HG02623 (cell line): ENCODE results near the gene DMWD.
"Not testable (repeated sequence)": the region's sequence is repeated elsewhere in the genome, so short reads cannot be mapped to it uniquely, and the experiment has no call there.

ENCODE experiments used
- ATAC-seq: cut with Tn5 transposase; IDR thresholded peaks from one replicate; pipeline ENCODE4 v1.9.1; 2021; ENCODE audit warnings: moderate library complexity; ENCODE audit not compliant: unreplicated experiment

Gene DMWD

GRCh38 chr19:45817010-45817724 lies 24.5 kb upstream of the DMWD start:
- ATAC-seq: peak; percentile 75

- ATAC-seq: no peak
Observed at GRCh38 chr19:45816236-45817009, 23.8 kb upstream of the DMWD start.

- no peak for ATAC-seq
Observed at GRCh38 chr19:45815481-45816216, 23.0 kb upstream of the DMWD start.

- ATAC-seq: no peak
Observed at GRCh38 chr19:45814851-45815480, 22.3 kb upstream of the DMWD start, which contains the start of gene RSPH6A. TSS of gene RSPH6A (minus strand) at chr19:45815308. CDS start at chr19:45815176, 132 bp downstream.

GRCh38 chr19:45814166-45814780 lies 21.6 kb upstream of the DMWD start:
- no peak for ATAC-seq

DNA sequence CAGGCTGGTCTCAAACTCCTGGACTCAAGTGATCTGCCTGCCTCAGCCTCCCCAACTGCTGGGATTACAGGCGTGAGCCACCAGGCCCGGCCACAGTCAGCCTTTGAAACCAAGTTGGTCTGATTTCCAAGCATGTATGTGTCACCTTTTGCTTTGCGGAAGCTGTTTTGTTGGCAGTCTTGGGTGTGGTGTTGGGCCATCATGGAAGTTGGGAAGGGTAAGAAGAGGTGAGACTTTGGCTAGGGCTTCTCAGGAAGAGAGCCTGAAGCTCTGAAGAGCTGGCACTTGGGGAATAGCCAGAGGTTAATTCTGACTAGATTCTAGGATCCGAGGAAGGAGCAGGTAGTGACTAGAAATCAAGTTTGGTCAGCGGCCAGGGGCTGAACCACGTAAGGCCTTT lies 19.7 kb upstream of the DMWD start:
- no peak for ATAC-seq

DNA sequence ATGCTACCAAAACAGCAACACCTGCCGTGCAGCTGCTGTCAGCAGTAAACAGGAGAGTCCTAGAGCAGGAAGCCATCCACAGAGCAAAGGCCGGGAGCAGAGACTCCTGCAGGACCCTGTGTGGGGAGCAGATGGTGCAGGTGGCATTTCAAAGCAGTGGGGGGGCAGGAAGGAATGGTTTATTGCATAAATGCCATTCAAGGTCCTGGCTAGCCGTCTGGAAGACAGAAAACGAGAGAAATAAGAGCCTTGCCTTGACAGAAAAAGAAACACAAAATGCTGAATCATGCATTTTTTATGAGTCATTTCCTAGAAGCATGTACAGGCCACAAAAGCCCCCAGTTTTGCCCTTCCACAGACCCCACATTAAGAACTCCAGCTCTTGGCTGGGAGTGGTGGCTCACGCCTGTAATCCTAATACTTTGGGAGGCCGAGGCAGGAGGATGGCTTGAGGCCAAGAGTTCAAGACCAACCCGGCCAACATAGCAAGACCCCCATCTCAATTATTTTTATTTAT lies 17.1 kb upstream of the DMWD start:
- ATAC-seq: no peak

DNA sequence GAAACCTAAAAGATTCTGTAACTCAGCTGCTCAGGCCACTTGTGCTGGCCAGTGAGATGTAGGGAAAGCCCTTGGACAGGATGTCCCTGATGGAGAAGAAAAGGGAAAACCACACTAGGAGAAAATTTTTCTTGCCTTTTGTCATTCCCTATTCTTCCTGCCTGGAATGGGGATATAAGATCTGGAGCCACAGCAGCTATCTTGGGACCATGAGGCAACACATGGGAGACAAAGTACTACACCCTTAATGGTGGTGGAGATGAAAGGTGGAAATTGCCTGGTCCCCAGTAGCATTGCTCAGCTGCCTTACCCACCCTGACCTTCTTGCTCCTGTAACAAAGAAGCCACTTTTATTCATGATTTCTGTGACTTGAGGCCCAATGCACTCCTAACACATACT lies 13.1 kb upstream of the DMWD start:
- ATAC-seq: no peak

- ATAC-seq: no peak
Observed at GRCh38 chr19:45804959-45805230, 12.2 kb upstream of the DMWD start.

- no peak for ATAC-seq
Observed at GRCh38 chr19:45804140-45804958, 11.7 kb upstream of the DMWD start.

- ATAC-seq: no peak
Observed at GRCh38 chr19:45801603-45802175, 9.0 kb upstream of the DMWD start.

GRCh38 chr19:45800070-45800553 lies 7.5 kb upstream of the DMWD start:
- no peak for ATAC-seq

- not testable (repeated sequence) for ATAC-seq
Observed at GRCh38 chr19:45799541-45799940, 6.9 kb upstream of the DMWD start.

DNA sequence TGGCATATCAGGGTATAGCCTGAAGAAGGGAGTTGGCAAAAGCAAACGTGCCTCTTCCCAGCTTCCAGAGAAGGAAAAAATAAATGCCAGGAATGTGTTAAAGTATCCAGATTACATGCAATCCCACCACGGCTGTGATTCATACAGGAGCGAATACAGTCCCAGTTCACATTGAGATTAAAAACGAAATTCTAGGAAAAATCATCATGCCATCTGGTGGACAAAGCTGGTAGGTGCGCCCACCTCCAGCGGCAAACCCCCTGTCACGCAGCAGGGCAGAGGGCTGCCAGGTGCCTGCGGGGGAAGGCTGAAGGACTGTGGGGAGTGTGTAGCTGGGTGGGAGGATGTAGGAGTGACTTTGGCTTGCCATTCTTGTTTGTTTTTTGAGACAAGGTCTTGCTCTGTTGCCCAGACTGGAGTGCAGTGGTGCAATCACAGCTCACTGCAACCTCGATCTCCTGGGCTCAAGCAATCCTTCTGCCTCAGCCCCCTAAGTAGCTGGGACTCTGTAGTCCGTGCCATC lies 6.4 kb upstream of the DMWD start:
- no peak for ATAC-seq

GRCh38 chr19:45794627-45795026 lies 2.0 kb upstream of the DMWD start:
- no peak for ATAC-seq

DNA sequence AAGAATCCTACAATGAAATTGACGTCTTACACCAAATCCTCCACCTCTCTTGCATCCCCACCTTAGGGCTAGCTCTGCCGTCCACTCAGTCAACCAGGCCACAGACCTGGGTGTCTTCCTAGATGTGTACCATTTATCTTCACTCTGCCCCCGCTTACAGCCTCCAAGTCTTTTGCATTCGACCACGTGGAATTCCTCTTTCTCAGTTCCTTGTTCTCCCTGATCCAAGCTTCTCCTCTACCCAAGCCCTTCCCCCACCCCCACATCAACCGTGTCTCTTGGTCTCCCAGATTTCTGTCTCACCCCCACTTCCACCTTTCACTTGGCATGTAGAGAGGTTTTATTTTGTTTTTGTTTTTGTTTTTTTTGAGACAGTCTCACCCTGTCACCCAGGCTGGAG lies 1.2 kb upstream of the DMWD start:
- ATAC-seq: no peak

DNA sequence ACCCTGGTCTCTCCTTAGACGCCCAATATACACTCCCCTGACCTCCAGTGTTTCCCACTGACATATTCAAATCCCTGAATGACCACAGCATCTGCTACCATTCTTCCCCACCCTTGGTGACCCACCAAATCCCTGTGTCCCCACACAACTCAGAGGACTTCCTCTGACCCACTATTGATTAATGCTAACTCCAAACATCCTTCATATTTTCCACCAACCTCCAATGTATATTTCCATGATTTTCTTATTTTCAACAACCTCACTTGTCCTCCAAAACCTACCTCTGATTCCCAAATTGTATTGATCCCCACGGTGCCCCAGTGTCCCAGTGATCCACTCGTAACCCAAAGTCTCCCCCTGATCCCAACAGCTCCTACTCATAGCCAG lies 526 bp upstream of the DMWD start:
- no peak for ATAC-seq

DNA sequence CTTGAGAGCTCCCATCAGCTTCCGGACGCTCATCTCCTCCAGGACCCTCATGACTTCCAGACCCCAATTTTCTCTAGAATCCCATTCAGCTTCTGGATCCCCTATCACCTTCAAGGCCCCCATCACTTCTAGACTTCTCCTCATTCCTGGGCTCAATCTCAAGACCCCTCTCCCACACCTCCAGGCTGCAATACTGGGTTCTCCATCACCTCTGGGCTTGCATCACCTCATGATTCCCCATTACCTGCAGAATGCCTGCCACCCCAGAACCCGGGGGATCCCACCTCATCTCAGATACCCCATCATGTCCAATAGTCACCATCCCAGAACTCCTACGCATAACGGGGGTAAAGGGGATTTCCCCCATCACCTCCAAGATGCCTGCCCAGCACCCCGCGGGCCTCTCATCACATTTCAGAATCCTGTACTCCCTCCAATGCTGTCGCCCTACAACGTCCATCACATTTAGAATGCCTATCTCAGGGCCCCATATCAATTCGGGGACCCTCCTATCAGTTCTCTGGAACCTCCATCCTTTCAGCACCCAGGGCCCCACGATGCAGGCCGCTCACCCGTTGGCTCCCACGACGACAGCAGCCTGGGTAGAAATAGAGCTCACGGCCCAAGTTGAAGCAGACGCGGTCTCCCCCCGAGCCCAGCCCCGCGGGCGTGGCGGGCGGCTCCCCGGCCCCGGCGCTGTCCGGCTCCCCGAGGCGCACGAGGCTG lies 738 bp downstream of the DMWD start:
- no peak for ATAC-seq

GRCh38 chr19:45790942-45791341 lies 1.7 kb downstream of the DMWD start:
- no peak for ATAC-seq
